GM19099 (cell line): ENCODE data around the gene LINC01488.

Experiments used
- POLR2A ChIP-seq: IDR thresholded peaks from 3 replicates; pipeline ENCODE4 v1.6.1; 2011; ENCODE audit warnings: low read depth; ENCODE audit not compliant: insufficient read length; ENCODE audit errors: extremely low read depth

LINC01488 gene

GRCh38 chr11:69477086-69477485, 4.4 kb upstream of the LINC01488 start:
- TF ChIP-seq POLR2A = no peak

- TF ChIP-seq POLR2A = no peak
Observed at GRCh38 chr11:69479591-69480271, 1.7 kb upstream of the LINC01488 start.

- TF ChIP-seq POLR2A = no peak
Observed at GRCh38 chr11:69480547-69481392, 693 bp upstream of the LINC01488 start.

GRCh38 chr11:69482322-69482721, 859 bp downstream of the LINC01488 start:
- TF ChIP-seq POLR2A = no peak

GRCh38 chr11:69483170-69483569, 1.7 kb downstream of the LINC01488 start:
- TF ChIP-seq POLR2A = no peak

- no peak for TF ChIP-seq POLR2A
Observed at GRCh38 chr11:69483691-69484426, 2.4 kb downstream of the LINC01488 start.

- no peak for TF ChIP-seq POLR2A
Observed at GRCh38 chr11:69484427-69485259, 3.2 kb downstream of the LINC01488 start.

GRCh38 chr11:69485337-69486041, 4.0 kb downstream of the LINC01488 start:
- no peak for TF ChIP-seq POLR2A

GRCh38 chr11:69486056-69486772, 4.8 kb downstream of the LINC01488 start:
- TF ChIP-seq POLR2A = no peak

GRCh38 chr11:69486773-69487291, 5.4 kb downstream of the LINC01488 start:
- TF ChIP-seq POLR2A = no peak

- no peak for TF ChIP-seq POLR2A
Observed at GRCh38 chr11:69487391-69487790, 5.9 kb downstream of the LINC01488 start.

GRCh38 chr11:69487849-69488542, 6.5 kb downstream of the LINC01488 start:
- TF ChIP-seq POLR2A = no peak

- no peak for TF ChIP-seq POLR2A
Observed at GRCh38 chr11:69488543-69488940, 7.1 kb downstream of the LINC01488 start.
